GM19397 (cell line): Measurements from ENCODE around the gene F9.
A peak's percentile ranks its signal among the peaks of the same experiment; 100 is the strongest.
"Not testable (repeated sequence)": the region's sequence is repeated elsewhere in the genome, so short reads cannot be mapped to it uniquely, and the experiment has no call there.

Source experiments
- ATAC-seq: cut with Tn5 transposase; IDR thresholded peaks from one replicate; pipeline ENCODE4 v1.9.1; 2021; ENCODE audit warnings: mild to moderate bottlenecking, moderate library complexity; ENCODE audit not compliant: unreplicated experiment

Gene F9

DNA sequence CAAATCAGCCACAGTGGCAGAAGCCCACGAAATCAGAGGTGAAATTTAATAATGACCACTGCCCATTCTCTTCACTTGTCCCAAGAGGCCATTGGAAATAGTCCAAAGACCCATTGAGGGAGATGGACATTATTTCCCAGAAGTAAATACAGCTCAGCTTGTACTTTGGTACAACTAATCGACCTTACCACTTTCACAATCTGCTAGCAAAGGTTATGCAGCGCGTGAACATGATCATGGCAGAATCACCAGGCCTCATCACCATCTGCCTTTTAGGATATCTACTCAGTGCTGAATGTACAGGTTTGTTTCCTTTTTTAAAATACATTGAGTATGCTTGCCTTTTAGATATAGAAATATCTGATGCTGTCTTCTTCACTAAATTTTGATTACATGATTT, at the start of gene F9:
Gene F9 (plus strand): TSS at position 190 of the 400 bp plus-strand sequence. CDS start 26 bp downstream, at position 216.
- ATAC-seq = no peak

DNA sequence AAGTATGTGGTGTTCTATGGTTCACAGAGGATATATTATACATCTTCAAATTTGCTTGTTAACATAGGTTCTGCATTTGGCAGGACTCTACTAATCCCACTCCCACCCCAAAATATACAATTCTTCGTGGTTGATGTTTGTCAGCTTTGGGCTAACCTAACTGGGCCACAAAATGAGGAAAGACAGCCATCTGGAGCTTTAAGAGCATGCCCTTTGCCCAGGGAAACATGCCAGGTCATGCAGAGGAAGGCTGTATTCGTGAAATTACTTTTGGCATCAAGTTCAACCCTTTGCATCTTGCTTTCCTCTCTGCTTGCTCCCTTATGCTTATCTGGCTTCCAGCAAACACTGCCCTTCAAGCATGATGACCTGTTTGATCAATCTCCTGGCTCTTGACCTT, 46.8 kb upstream of the F9 start:
- ATAC-seq = no peak

DNA sequence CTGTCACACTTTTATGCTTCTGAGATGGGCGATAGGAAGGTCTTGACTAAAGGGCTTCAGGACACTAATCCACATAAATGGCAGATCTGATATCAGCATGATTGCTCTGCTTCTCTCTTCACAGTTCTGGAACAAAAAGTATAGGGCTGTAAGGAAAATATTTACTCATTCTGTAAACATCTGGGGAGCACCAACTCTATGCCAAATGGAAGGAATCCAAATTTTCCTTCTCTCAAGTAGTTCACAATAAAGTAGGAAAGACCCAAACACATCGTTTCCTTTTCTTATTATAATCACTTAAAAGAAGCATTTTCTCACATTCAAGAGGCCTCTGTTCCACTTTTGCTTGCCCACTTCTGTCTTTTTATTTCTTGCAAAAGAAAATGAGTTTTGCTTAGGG, 45.9 kb upstream of the F9 start:
- no peak for ATAC-seq

DNA sequence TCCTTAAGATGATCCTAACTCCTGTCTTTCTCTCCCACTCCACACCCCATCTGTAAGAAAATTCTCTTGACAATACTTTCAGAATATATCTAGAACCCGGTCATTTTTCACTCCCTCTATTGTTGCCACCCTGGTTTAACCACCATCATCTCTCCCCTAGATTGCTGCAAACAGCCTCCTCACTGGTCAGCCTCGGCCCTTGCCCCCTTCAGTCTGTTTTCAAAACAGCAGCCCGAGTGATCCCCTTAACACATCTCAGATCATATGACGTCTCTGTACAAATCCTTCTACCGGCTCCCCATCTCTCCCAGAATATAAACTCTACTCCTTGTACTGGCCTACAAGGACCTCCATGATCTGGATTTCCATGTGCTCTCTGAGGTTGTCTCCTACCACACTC, 35.2 kb upstream of the F9 start:
- no peak for ATAC-seq

DNA sequence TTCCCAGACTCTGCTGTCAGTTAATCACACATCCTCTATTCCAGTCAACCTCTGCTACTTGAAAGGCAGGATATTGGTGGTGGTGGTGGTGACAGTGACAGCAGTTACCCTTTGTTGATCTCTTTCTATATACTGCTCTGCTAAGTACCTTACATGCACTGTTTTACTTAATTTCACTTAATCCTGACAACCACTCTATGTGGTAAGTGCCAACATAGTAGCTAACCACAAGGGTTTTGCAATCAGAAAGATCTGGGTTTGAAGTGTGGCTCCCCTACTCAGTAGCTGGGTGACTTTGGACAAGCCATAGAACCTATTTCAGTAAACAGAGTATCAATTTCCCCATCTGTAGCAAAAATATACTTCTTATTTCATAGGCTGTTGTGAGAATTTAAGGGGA, 24.2 kb upstream of the F9 start:
- no peak for ATAC-seq

DNA sequence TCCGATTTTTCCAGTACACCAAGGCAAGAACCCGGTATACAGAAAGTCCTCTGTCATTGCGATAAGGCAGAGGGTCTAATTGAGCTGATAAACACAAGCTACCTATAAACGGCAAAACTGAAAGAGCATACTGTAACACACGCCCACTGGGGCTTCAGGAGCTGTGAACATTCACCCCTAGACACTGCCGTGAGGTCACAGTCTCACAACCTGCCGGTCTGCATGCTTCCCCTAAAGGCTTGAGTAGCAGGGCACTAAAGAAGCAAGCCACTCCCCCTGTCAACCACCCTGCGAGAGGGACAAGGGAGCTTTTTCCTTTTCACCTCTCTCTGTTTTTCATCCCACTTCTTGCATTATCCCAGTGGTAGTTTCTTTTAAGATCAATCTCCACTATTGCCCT, 22.4 kb upstream of the F9 start:
- no peak for ATAC-seq

DNA sequence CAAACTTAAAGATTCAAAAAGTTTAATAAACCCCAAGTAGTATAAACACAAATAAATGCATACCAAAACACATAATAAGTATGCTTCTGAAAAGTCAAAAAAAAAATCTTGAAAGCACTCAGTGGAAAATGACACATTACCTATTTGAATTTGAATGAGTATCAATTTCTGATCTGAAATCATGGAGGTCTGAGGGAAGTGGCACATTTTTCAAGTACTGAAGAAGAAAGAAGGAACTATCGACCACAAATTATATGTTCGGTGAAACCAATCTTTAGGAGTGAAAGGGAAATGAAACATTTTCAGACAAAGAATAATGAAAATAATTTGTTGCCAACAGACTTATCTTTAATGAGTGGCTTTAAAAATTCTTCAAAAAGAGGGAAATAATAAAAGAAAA, 12.1 kb upstream of the F9 start:
- no peak for ATAC-seq

DNA sequence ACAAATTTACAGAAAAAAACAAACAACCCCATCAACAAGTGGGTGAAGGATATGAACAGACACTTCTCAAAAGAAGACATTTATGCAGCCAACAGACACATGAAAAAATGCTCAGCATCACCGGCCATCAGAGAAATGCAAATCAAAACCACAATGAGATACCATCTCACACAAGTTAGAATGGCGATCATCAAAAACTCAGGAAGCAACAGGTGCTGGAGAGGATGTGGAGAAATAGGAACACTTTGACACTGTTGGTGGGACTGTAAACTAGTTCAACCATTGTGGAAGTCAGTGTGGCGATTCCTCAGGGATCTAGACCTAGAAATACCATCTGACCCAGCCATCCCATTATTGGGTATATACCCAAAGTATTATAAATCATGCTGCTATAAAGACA, 1.7 kb upstream of the F9 start:
- not testable (repeated sequence) for ATAC-seq

DNA sequence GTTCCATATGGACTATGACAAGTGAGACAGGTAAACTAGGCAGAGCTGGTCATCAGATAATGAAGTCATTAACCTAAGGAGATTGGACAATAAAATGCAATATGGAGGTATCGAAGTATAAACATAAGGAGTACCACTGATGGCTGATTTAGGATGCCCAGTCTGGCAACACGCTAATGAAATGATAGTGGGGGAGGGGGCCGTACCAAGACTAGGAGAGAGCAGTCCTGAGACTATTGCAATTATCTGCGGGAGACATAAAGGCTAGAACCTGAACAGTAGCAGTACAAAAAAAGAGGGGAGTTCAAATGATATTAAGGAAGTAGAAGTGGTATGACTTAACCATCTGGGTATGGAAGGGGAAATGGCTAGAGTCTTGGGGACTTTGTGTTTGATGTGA, 2.3 kb downstream of the F9 start:
- no peak for ATAC-seq

DNA sequence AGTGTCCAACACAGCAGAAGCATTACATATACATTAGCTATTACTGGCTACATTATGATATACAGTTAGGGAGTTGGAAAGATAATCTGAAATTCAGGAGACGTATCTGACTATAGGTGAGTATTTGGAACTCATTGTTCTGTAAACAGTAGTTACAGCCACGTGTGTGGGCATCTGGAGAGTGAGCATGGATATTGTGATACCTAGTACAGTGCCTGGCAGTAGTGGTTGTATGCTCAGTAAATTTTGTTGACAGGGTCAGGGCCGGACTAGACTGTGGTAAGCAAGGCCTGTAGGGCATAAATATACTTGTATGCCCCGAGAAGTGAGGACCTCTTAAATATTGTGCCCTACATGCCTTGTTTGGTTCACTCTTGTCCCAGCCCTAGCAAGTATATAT, 2.9 kb downstream of the F9 start:
- no peak for ATAC-seq

DNA sequence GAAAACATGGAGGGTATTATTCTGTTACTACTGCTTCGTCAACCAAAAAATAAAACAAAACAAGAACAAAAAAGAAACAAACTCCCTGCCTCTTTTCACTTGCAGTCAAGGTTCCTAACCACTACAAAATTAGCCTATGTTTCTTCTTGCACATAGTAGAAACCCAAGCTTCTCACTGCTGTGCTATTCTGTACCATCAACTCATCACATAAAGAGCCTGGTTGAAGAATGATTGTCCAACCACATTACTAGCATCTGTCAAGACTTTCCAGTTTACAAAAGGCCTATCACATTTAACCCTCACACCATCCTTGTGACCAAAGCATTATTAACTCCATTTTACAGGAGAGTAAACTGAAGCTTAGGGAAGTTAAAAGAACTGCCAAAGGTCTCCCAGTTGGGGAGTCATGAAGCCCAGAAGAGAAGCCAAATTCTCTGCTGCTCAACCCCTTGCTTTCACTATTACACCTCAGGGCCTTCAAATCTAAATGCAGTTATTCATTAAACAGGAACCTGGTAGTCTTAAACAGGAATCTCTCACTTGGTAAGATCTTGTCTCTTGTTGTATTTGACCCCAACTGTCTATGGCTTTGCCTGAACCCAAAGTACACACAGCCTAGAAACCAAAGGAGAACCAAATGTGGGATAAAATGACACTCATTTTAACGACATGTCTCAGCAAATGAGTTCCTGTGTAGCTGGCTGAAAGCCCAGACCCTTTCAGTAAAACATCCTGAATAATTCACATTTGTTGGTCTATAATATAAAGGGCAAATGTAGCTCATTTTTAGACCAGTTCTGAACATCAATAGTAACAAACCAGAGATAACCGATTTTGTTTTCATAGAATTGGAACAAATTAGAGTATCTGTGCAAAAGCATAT, 8.6 kb downstream of the F9 start:
- no peak for ATAC-seq

DNA sequence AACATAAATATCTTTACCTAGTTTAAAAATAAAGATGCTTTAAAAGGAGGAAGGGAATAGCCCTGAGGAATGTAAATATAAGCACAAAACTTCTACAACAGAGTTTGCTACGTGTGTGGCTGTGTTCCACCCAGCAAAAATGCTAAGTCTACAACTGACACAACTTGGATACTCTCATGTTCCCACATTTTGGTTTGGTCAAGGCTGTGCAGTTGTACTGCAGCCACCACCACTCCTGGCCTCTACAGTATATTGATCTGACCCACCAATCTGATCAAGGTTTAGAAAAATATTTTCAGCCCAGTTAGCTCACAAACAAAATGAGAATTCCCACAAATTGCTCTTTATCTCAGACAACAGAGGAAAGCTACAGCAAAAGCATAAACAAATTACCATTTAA, 12.1 kb downstream of the F9 start:
- no peak for ATAC-seq

DNA sequence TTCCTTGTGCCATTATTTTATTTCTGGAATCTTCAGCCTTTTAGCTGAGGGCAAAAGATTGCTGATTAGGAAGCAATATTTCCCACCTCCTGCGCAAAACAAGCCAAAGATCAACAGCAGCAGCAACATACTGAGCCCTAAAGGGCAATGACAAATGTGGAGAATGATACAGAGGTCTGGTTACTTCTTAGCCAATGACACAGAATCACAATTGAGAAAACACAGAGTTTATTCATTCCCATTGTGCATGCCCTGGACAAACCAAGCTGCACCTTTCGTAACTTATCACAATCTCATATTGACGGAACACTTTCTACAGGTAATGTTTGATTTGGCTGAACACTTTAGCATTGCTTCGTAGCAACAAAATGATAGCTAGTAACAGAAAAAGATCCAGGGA, 13.4 kb downstream of the F9 start:
- ATAC-seq = no peak

DNA sequence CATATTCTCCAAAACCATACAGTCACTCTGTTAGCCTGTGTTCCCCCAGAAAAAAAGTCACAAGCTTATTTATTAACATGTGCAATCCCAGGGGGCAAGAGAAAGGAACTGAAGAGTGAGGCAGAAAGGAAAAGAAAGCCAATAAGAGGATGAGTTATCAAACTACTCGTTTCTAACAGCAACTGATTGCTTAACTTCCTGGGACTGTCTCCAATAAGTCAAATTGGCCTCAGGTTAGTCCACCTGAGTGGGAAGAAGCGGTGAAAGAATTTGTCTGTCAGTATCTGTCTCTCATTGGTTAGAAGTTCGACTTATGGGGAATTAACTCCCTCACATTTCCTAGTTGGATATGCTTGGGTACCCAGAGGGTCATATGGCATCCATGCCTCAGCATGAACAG, 14.1 kb downstream of the F9 start:
- ATAC-seq = no peak

DNA sequence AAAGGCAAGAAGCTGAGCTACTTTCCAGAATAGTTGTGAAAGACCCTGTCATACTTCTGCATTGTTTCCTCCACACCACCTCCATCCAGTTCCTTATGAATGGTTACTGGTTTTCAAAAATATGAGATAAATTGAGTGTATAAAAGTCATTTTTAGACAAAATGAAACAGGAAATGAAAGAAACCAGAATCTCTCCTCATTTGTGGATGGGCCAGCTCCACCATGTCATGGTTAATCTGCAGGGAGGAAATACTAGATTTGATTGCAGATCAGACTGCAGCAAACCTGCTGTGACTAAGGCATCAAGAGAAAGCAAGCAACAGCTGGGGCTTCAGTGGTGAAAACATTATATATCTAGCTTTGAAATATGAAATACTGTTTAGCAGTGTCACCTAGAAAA, 23.8 kb downstream of the F9 start:
- ATAC-seq = peak; percentile 47

DNA sequence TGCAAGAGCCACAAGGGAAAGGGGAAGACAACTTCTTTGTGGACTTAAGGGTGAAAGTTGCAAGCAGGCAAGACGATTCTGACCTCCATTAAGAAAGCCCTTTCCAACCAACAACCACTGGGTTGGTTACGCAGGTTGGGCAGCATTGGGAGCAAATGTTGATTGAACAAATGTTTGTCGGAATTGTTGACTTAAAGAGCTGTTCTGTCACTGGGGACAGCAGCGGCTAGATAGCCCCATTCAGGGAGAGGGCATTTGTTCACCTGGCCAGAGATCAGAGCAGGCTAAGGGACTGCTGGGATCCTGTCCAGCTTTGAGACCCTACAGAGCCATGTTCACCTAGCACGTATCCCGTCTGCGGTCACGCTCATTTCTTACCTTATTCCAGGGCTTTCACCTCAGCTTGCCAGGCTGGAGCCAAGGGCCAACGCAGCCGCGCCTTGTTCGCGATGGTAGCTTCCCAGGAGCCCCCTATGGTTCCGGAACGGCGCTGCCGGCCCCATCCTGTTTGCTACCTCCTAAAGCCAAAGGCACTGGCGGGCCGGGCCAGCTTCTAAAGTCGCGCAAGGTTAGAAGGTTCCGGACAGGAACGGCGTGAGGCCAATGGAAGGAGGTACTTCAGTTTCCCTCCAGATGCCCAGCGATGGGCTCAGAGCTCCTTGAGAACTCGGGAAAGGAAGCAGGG, 24.6 kb downstream of the F9 start:
- no peak for ATAC-seq

DNA sequence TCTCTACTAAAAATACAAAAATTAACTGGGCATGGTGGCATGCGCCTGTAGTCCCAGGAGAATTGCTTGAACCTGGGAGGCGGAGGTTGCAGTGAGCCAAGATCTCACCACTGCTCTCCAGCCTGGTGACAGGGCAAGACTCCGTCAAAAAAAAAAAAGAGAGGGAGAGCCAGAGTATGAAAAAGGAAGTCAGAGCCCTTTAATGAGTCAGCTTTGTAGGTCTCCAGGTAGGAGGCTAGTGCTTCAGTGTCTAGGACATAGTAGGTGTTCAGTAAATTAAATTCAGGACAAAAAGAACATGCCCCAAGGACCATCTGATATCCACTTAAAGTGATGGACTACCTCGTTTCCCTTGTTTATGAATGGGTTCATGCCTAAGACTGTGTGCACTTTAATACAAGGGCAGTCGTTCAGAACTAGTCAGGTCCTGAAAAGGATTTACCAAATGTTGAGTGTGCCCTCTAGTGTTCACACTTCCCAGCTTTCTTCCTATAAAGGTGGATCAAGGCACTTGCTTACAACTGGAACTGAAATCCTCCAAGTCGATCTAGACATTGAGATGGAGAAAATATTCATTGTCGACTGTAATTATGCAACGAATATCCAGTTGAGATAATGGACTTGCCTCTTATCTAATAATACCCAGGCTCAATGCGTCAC, 29.0 kb downstream of the F9 start:
- ATAC-seq = peak; percentile 79

DNA sequence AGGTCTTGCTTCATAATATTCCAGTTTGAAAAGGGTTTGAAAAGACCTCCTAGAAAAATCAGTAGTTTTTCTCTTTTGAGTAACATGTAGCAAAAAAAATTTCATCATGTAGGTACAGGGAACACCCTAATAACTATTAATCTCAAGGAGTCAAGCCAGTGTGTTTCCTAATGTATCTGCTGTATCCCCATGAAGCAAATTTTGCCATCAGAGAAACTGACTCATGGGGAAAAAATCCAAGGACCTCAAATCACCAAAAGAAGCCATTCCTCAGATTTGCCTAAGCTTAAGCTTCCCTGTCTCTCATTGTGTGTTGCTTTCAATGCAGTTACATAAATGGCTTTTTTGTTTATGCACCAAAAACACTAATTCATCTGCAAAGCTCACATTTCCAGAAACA, 29.7 kb downstream of the F9 start:
- no peak for ATAC-seq

DNA sequence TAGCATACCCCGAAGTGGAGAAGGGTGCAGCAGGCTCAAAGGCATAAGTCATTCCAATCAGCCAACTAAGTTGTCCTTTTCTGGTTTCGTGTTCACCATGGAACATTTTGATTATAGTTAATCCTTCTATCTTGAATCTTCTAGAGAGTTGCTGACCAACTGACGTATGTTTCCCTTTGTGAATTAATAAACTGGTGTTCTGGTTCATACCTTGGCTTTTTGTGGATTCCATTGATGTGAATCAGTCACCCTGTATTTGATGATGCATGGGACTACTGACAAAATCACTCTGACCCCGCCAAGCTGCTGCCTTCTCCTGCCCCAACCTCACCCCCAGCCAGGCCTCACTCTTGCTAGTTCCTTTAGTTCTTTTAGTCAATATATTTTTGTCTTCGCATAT, 32.7 kb downstream of the F9 start:
- no peak for ATAC-seq

DNA sequence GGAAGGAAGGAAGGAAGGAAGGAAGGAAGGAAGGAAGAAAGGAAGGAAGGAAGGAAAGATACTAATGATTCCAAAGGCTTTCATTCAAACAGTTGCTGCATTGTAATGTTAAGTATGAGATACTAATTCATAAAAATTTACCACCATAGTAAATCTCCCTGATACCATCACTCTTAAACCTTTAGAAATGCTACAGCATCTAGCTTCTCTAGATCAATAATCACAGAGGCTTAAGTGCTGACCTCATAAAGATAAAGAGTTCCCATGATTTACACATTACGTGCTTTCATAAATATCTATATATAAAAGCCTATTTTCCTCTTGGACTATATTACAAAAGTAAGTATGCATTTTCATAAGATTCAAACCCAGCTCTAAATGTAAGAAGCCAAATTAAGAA, 36.4 kb downstream of the F9 start:
- ATAC-seq = no peak

DNA sequence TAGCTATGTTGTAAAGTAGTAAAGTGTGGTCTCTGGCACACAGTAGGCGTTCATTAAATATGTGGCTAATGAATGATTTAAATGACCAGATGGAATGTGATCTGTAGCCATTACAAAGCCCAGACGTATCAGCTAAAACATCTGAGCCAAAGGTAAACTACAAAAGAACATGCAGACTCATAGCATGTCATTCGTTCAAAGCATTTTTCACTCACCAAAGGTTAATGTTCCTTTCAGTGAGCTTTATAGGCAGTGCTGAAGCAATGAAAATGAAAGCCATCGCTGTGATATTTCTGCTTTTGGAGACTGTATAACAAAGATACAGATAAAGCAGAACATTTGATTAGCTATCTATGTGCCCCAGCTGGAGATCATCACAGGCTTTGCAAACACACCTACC, 50.5 kb downstream of the F9 start:
- no peak for ATAC-seq

DNA sequence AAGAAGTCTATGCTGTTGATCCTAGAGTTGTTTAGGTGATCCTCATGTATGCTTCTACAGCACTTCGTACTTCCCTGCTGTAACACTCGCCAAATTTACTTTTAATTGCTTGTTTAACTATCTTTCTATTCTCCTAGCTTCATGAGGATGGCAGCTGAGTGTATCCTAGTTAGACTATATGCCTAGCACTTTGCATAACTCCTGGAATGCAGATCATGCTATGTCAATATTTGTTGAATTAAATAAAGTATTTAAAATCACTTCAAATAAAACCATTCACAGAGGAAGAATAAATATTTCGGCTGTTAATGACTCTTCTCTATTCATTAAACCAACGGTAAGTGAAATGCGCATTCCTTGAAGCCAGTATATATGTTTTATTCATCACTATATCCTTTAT, 55.1 kb downstream of the F9 start:
- ATAC-seq = no peak
